Psoas muscle (tissue), 8 donors: ENCODE data around the gene UTF1. TPM values are rescaled to one million over a fixed set of nuclear protein-coding genes. Genes with fewer than 3 reads are reported as not detected.
"Not testable (repeated sequence)": the region's sequence is repeated elsewhere in the genome, so short reads cannot be mapped to it uniquely, and the experiment has no call there.

Experiments used
- ATAC-seq, 4 donors: fragments of 200-7000 bp; cut with Tn5 transposase; one replicate each; pipeline ENCODE4 v1.9.1; 2020; ENCODE audit warnings: moderate library complexity in 3 of 4, mild to moderate bottlenecking in 2 of 4
- DNase-seq, 2 donors: peaks; one replicate each; pipeline ENCODE4 v3.0.0-alpha.2; 2020
- H3K27ac ChIP-seq: fragments of 200-600 bp; one replicate; pipeline ENCODE4 v1.8.0; 2022
- H3K27me3 ChIP-seq, 3 donors: fragments of 200-600 bp in 1 of 3; one replicate each; pipeline versions ENCODE4 v1.6.1 to v1.8.0; 2013 to 2022; ENCODE audit warnings: low read length in 2 of 3, mild to moderate bottlenecking in 2 of 3, moderate library complexity in 1 of 3; ENCODE audit not compliant: insufficient read depth in 3 of 3
- H3K36me3 ChIP-seq, 2 donors: fragments of 200-600 bp in 1 of 2; one replicate each; pipeline versions ENCODE4 v1.6.1 to v1.8.0; 2013 to 2022; ENCODE audit warnings: low read depth in 1 of 2, mild to moderate bottlenecking in 1 of 2, moderate library complexity in 1 of 2; ENCODE audit not compliant: insufficient read depth in 1 of 2
- H3K4me1 ChIP-seq: fragments of 200-600 bp; one replicate; pipeline ENCODE4 v1.8.0; 2022
- H3K4me3 ChIP-seq: fragments of 200-600 bp; one replicate; pipeline ENCODE4 v1.8.0; 2022; ENCODE audit warnings: mild to moderate bottlenecking
- H3K9me3 ChIP-seq: fragments of 200-600 bp; one replicate; pipeline ENCODE4 v1.8.0; 2022
- WGBS, 3 donors: extraction: QIAGEN DNeasy Blood & Tissue Kit; methylation state at CpG; one replicate each; pipeline versions ENCODE4 v1.1.6 to v1.1.7; 2013; 5-methylcytosine and 5-hydroxymethylcytosine counted together
- intact Hi-C, 2 donors: fragments of 100-400 bp; cut with DNase I; formaldehyde crosslinking; loops; one replicate each; pipeline versions ENCODE4 v1.11.0 to v1.14.2; 2022
- polyA plus RNA-seq, 3 donors: library from polyadenylated mRNA; stranded (reverse); fragments of 200-250 nt; gene quantifications; one replicate each; pipeline ENCODE4 v1.2.3, GENCODE V29; 2013
- total RNA-seq, 4 donors: library from RNA; stranded (reverse); fragmentation: NEBNext Ultra II Directional in 2 of 4; extraction: Animal tissue kit (Norgen Biotek cat#: 25700) in 2 of 4; gene quantifications; one replicate each; pipeline versions ENCODE4 v1.2.1 to v1.2.4, GENCODE V29; 2021 to 2023
- TF ChIP-seq, protein P1 (sequence below): fragments of 200-600 bp; IDR thresholded peaks from one replicate; pipeline ENCODE4 v1.8.0; 2022; ENCODE audit warnings: antibody characterized with exemption
- donor health status: healthy with polysubstance abuse.
- donor health status: DM: no; HTN: no; CAD: no; lungs with moderate emphysema.
- donor health status: Bipolar disorder and iron deficiency.
- donor health status: healthy.
- donor health status: DM: yes; HTN: yes; CAD: no.
- donor health status: DM: no; HTN: no; CAD: no.
- donor health status: DM: no; HTN: no; CAD: no.
- donor health status: DM: yes; HTN: yes; CAD: no.

UTF1 gene
- total and polyA plus RNA-seq, 7 donors = not detected

GRCh38 chr10:133217800-133218589, 12.0 kb upstream of the UTF1 start:
- H3K27me3 ChIP-seq = peaks cover 0 to 36% (median 15%) of the 10 kb centered on the region in 3 donors

DNA sequence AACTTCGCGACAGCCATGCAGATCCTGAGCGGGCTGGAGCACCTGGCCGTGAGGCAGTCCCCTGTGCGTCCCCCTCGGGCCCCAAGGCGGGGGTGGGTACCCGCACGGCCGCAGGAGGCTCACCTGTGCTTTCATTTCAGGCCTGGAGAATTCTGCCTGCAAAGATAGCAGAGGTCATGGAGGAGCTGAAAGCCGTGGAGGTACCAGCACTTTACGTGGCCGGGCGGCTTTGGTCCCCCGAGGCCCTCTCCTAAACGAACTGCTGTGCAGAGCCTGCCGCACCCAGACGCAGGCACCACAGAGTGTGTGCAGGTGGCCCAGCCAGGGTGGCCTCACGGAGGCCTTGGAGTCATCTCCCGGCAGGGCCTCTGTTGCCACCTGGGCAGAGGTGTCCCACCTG, 11.1 kb upstream of the UTF1 start:
- no peak for ATAC-seq
- H3K36me3 ChIP-seq = no peaks in the 10 kb centered on the region
- DNase-seq = no peak
- H3K27me3 ChIP-seq = peaks cover 0 to 27% (median 17%) of the 10 kb centered on the region in 3 donors
- no peaks in the 10 kb centered on the region for H3K4me1 ChIP-seq
- H3K4me3 ChIP-seq = no peak overlapping the region
- no peak overlapping the region for H3K27ac ChIP-seq
- TF ChIP-seq, protein P1, sequence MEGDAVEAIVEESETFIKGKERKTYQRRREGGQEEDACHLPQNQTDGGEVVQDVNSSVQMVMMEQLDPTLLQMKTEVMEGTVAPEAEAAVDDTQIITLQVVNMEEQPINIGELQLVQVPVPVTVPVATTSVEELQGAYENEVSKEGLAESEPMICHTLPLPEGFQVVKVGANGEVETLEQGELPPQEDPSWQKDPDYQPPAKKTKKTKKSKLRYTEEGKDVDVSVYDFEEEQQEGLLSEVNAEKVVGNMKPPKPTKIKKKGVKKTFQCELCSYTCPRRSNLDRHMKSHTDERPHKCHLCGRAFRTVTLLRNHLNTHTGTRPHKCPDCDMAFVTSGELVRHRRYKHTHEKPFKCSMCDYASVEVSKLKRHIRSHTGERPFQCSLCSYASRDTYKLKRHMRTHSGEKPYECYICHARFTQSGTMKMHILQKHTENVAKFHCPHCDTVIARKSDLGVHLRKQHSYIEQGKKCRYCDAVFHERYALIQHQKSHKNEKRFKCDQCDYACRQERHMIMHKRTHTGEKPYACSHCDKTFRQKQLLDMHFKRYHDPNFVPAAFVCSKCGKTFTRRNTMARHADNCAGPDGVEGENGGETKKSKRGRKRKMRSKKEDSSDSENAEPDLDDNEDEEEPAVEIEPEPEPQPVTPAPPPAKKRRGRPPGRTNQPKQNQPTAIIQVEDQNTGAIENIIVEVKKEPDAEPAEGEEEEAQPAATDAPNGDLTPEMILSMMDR = no peak
- H3K9me3 ChIP-seq = no peaks in the 10 kb centered on the region
- intact Hi-C loops = no loop called here
- WGBS, 3 donors = 73 to 78% (median 76%) methylated on average over 20 of the region's 20 CpGs

More at GRCh38 chr10:133217800-133218589, 12.0 kb upstream of the UTF1 start:
- Histone ChIP-seq H3K9me3 (no peaks in the 10 kb centered on the region), H3K4me1 (no peaks in the 10 kb centered on the region), H3K4me3 (no peak overlapping the region), H3K36me3 (no peaks in the 10 kb centered on the region), H3K27ac (no peak overlapping the region)
- no peak for ATAC-seq
- 81 to 85% (median 83%) methylated on average over 25 of the region's 25 CpGs for WGBS, 3 donors
- DNase-seq = no peak
- intact Hi-C loops = no loop called here
- TF ChIP-seq, protein P1 = no peak

DNA sequence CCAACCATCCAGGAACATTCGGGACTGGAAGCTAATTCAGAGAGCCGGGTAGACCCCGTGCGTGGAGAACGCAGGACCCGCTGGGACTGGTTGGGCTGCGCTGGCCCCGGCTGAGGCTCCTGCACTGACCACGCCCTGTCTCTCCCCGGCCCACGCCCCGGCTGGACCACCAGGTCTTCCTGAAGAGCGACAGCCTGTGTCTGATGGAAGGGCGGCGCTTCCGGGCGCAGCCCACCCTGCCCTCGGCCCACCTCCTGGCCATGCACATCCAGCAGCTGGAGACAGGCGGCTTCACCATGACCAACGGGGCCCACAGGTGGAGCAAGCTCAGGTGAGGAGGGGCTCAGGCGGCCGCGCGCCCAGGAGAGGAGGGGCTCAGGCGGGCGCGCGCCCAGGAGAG, 10.2 kb upstream of the UTF1 start:
- Histone ChIP-seq H3K4me1 (no peaks in the 10 kb centered on the region), H3K4me3 (no peak overlapping the region), H3K9me3 (no peaks in the 10 kb centered on the region), H3K27me3 (peaks cover 0 to 34% (median 25%) of the 10 kb centered on the region in 3 donors), H3K36me3 (no peaks in the 10 kb centered on the region), H3K27ac (no peak overlapping the region)
- DNase-seq (no peak), ATAC-seq (no peak)
- 4 to 12% (median 10%) methylated on average over 19 to 28 of the region's 28 CpGs for WGBS, 3 donors
- TF ChIP-seq, protein P1 = no peak
- intact Hi-C loops = no loop called here

DNA sequence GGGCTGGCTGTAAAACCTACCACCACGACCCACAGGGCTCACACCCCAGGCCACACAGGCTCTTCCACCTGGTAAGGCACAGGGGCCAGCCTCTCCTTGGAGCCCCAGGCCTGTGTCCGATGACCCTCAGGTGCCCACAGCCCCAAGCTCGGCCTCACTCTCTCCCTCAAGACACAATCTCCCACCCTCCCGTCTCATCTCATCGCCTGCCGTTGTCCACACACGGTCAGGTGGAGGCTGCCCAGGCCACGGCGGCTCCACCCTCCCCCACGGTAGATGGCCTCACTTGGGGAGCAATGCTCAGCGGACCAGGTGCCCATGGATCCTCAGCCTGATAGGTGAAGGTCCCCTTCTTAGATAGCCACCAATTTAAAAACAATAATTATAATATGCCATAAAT, 8.7 kb upstream of the UTF1 start:
- peaks cover 0 to 45% (median 28%) of the 10 kb centered on the region in 3 donors for H3K27me3 ChIP-seq
- 79 to 86% (median 84%) methylated on average over 11 of the region's 11 CpGs for WGBS, 3 donors
- ATAC-seq = no peak

GRCh38 chr10:133221756-133222155, 8.3 kb upstream of the UTF1 start:
- H3K36me3 ChIP-seq, H3K4me3 ChIP-seq, ATAC-seq, DNase-seq, intact Hi-C loops, H3K27ac ChIP-seq, H3K9me3 ChIP-seq, H3K4me1 ChIP-seq: not testable (repeated sequence)
- WGBS, 3 donors = 83 to 88% (median 86%) methylated on average over 12 to 17 of the region's 22 CpGs
- H3K27me3 ChIP-seq = peaks cover 0 to 49% (median 32%) of the 10 kb centered on the region in 3 donors

More for the DNA sequence above, 8.7 kb upstream of the UTF1 start:
- intact Hi-C loops = no loop called here
- TF ChIP-seq, protein P1 = no peak
- no peaks in the 10 kb centered on the region for H3K9me3 ChIP-seq
- H3K36me3 ChIP-seq = no peaks in the 10 kb centered on the region
- H3K4me3 ChIP-seq = no peak overlapping the region
- no peak overlapping the region for H3K27ac ChIP-seq
- DNase-seq = no peak
- no peaks in the 10 kb centered on the region for H3K4me1 ChIP-seq
